WI38 (cell line): ENCODE data around the gene SPATA6L.

Experiments
- H3K4me3 ChIP-seq: 2 replicates; pipeline ENCODE4 v1.5.1; 2011; ENCODE audit warnings: low read depth, mild to moderate bottlenecking, control low read depth, low read length
- CTCF ChIP-seq: IDR thresholded peaks from 2 replicates; pipeline ENCODE4 v1.5.1; 2012; ENCODE audit warnings: low read depth, mild to moderate bottlenecking, control low read depth, low read length

The SPATA6L gene

GRCh38 chr9:4585135-4585534, 81.1 kb downstream of the SPATA6L start:
- no peak for TF ChIP-seq CTCF

GRCh38 chr9:4584636-4585035, 81.6 kb downstream of the SPATA6L start:
- no peak for TF ChIP-seq CTCF
- no peak overlapping the region for H3K4me3 ChIP-seq

More at GRCh38 chr9:4585135-4585534, 81.1 kb downstream of the SPATA6L start:
- H3K4me3 ChIP-seq = no peak overlapping the region

- no peak for TF ChIP-seq CTCF
- no peak overlapping the region for H3K4me3 ChIP-seq
These were observed 83.3 kb downstream of the SPATA6L start for GRCh38 chr9:4583001-4583400.

DNA sequence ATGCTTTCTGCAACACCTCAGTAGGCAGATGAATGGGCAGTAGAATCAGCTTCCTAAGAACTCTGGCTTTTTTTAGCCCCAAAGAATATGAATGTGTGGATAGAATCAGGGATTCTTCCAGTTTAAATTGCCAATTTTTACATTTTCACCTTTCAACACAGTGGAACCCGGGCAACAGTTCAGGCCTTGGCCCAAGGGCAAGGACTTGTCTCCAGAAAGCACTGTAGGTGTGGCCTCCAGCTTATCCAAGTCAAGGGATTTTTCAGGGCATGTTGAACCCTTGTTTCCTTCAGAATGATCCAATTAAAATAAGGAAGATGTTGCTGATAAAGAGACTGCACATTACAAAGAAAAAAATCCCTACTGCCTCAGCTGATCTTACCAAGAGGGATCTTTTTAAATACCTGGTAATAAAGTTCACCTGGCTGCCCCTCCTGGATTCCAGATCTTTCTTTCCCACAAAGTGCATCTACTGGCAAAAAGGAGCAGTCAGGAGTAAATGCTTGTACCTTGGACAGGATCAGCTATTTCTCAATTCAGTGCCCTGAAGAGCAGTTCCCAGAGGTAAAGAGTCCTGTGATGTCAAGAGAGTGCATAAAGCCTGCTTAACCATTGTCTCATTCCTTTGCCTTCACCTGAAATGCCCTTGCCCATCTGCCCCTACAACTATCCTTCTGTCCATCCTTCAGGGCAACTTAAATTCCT, 84.3 kb downstream of the SPATA6L start:
- H3K4me3 ChIP-seq = no peak overlapping the region
- no peak for TF ChIP-seq CTCF

DNA sequence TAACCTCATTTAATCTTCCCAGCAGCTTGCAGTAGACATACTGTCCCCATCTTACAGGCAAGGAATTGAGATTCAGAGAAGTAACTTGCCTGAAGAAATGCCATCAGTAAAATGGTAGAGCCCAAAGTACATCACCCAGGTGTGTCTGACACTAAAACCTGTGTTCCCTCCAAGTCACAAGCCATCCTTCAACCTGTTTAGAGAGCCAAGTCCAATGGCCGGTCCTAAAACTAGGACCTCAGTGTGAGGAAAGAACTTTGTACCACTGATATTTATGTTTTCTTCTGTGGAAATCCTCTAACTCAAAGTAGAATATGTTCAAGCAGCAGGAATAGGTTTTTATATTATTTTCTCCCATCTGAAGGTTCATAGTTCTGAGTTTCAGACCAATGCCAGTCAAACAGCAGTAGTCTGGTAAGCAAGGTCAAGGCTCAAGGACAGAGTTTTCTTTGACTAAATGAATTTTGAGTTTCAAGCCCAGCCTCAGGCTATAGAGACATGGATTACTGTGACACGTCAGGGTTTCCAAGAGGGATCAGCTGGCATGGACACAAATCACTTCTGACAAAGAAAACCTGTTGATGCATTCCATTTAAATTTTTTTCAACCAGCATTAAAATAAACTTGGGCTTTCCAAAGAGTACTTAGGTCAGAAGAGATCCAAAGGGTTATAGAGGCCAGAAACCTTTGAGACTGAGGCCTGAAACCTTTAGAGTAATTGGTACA, 85.1 kb downstream of the SPATA6L start:
- H3K4me3 ChIP-seq = no peak overlapping the region
- no peak for TF ChIP-seq CTCF

GRCh38 chr9:4579001-4579400, 87.3 kb downstream of the SPATA6L start:
- H3K4me3 ChIP-seq = no peak overlapping the region
- no peak for TF ChIP-seq CTCF

DNA sequence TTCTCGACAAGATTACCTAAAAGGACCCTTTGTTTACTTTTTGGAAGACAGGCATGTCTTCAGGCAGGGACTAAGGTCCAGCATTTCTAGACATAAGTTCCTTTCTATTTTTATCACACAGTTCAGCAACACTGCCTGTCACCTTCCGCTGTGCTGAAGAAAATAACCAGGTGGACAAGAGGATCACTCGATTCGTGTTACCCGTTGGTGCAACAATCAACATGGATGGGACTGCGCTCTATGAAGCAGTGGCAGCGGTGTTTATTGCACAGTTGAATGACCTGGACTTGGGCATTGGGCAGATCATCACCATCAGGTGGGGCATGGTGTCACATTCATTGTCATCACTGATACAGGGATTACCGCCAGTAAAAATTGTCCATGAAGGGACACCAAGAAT, 89.8 kb downstream of the SPATA6L start:
- no peak overlapping the region for H3K4me3 ChIP-seq
- no peak for TF ChIP-seq CTCF
